Measurements from ENCODE around the gene ETNK1.

ETNK1 gene

DNA sequence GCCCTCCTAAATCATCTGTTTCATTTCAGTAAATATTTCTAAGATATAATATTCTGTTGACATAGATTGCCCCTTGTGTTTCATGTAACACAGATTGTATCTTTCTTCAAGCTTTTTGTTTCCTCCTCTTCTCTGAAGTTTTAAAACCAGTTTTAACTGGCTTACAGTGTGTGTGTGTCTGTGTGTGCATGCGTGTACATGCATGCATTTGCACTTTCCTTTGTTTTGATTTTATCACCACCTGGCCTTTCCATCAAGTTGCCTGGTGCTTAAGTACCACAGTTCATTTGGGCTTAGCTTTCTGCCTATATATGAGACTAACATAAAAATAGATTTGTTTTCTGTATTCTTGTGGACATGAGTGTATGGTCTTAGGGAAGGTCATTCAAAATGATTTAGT, 31.9 kb downstream of the ETNK1 start:
- no peak for TF ChIP-seq CTCF (IDR thresholded peaks at IDR 0.05)
- H3K27ac ChIP-seq, result no peak overlapping the region
- peaks cover 6% of the 10 kb centered on the region for H3K79me2 ChIP-seq
- no peaks in the 10 kb centered on the region for H3K36me3 ChIP-seq (ENCODE audit: control insufficient read depth, insufficient read depth, low read length)
- H3K4me1 ChIP-seq, result no peaks in the 10 kb centered on the region
- no peak overlapping the region for H2AFZ ChIP-seq
- no peak overlapping the region for H3K4me3 ChIP-seq (ENCODE audit: low read depth, low read length)
- no peak overlapping the region for H3K9ac ChIP-seq
- no peak overlapping the region for H3K4me2 ChIP-seq (ENCODE audit: low read length)
- H3K27me3 ChIP-seq (ENCODE audit: control insufficient read depth, insufficient read depth, low read length), result no peaks in the 10 kb centered on the region
- no peaks in the 10 kb centered on the region for H3K9me3 ChIP-seq (ENCODE audit: control insufficient read depth, low read length)

DNA sequence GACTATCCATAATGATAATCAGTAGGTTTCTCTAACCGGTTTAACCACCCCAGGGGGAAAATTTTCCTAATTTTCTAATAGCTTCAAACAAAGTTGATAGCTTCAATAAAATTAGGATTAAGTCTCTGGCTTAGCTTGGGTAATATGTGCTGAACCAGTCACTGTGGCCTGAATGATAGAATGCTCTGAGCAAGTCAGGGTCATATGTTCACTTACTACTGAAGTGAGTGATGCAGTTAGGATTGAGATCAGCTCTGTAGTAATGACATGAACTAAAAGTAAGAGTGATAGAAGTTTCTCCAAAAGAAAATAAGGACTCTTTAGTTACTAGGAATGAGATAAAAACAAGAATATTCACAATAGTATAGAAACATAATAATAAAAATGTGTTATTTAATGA, 32.6 kb downstream of the ETNK1 start:
- Histone ChIP-seq H3K4me3 (ENCODE audit: low read depth, low read length) (no peak overlapping the region), H3K79me2 (peaks cover 4% of the 10 kb centered on the region), H3K4me1 (no peaks in the 10 kb centered on the region), H3K4me2 (ENCODE audit: low read length) (no peak overlapping the region), H3K27ac (no peak overlapping the region), H2AFZ (no peak overlapping the region), H3K27me3 (ENCODE audit: control insufficient read depth, insufficient read depth, low read length) (no peaks in the 10 kb centered on the region), H3K36me3 (ENCODE audit: control insufficient read depth, insufficient read depth, low read length) (no peaks in the 10 kb centered on the region), H3K9me3 (ENCODE audit: control insufficient read depth, low read length) (no peaks in the 10 kb centered on the region), H3K9ac (no peak overlapping the region)
- no peak for TF ChIP-seq CTCF (IDR thresholded peaks at IDR 0.05)

DNA sequence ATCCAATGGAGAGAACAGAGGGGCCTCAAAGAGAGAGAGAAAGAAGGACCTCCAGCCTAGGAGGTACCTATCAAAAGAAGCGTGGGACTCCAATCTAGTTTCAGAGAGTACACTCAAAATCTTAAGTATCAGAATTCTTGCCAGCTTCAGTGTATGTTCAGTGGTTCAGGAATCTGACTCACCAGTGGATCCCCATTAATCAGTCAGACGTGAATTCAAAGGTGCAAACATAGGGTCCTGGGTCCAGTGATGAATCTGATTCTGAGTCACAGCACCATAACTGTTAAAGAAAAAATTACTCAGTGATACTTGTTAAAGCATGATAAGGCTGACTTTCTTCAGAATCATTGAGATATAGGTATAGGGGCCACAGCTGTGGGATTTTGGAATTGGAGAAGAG, 33.2 kb downstream of the ETNK1 start:
- no peak overlapping the region for H3K4me3 ChIP-seq (ENCODE audit: low read depth, low read length)
- H3K9ac ChIP-seq, result no peak overlapping the region
- no peak for TF ChIP-seq CTCF (IDR thresholded peaks at IDR 0.05)
- H2AFZ ChIP-seq, result no peak overlapping the region
- no peaks in the 10 kb centered on the region for H3K27me3 ChIP-seq (ENCODE audit: control insufficient read depth, insufficient read depth, low read length)
- H3K9me3 ChIP-seq (ENCODE audit: control insufficient read depth, low read length), result no peaks in the 10 kb centered on the region
- H3K27ac ChIP-seq, result no peak overlapping the region
- H3K79me2 ChIP-seq, result no peaks in the 10 kb centered on the region
- H3K4me1 ChIP-seq, result no peaks in the 10 kb centered on the region
- no peak overlapping the region for H3K4me2 ChIP-seq (ENCODE audit: low read length)
- no peaks in the 10 kb centered on the region for H3K36me3 ChIP-seq (ENCODE audit: control insufficient read depth, insufficient read depth, low read length)

- H3K4me1 ChIP-seq, result no peaks in the 10 kb centered on the region
- no peak for TF ChIP-seq CTCF (IDR thresholded peaks at IDR 0.05)
- no peaks in the 10 kb centered on the region for H3K9me3 ChIP-seq (ENCODE audit: control insufficient read depth, low read length)
- H3K9ac ChIP-seq, result no peak overlapping the region
- no peak overlapping the region for H2AFZ ChIP-seq
- no peaks in the 10 kb centered on the region for H3K79me2 ChIP-seq
- no peak overlapping the region for H3K27ac ChIP-seq
- H3K36me3 ChIP-seq (ENCODE audit: control insufficient read depth, insufficient read depth, low read length), result no peaks in the 10 kb centered on the region
- no peak overlapping the region for H3K4me2 ChIP-seq (ENCODE audit: low read length)
- no peaks in the 10 kb centered on the region for H3K27me3 ChIP-seq (ENCODE audit: control insufficient read depth, insufficient read depth, low read length)
- H3K4me3 ChIP-seq (ENCODE audit: low read depth, low read length), result no peak overlapping the region
These were observed 37.4 kb downstream of the ETNK1 start for GRCh38 chr12:22662356-22662755.

DNA sequence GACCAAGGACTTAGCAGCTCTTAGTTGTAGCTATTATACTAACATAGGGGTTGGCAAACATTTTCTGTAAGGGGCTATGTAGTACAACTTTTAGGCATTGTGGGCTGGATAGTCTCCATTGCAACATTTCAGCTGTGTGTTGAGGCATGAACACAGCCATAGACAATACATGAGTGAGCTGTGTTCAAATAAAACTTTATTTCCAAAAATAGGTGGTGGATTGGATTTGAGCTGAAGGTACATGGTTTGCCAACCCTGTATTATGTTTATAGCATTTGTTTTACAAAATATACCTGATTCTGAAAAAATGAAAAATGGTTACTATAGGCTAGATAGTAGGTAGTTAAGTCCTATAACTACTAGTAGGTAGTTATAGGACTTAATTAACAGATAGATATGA, 40.5 kb downstream of the ETNK1 start:
- TF ChIP-seq CTCF (IDR thresholded peaks at IDR 0.05), result no peak
- no peak overlapping the region for H3K4me3 ChIP-seq (ENCODE audit: low read depth, low read length)
- H3K27me3 ChIP-seq (ENCODE audit: control insufficient read depth, insufficient read depth, low read length), result no peaks in the 10 kb centered on the region
- H3K4me2 ChIP-seq (ENCODE audit: low read length), result no peak overlapping the region
- H3K79me2 ChIP-seq, result no peaks in the 10 kb centered on the region
- H3K9ac ChIP-seq, result no peak overlapping the region
- no peaks in the 10 kb centered on the region for H3K4me1 ChIP-seq
- no peak overlapping the region for H3K27ac ChIP-seq
- no peaks in the 10 kb centered on the region for H3K36me3 ChIP-seq (ENCODE audit: control insufficient read depth, insufficient read depth, low read length)
- H2AFZ ChIP-seq, result no peak overlapping the region
- no peaks in the 10 kb centered on the region for H3K9me3 ChIP-seq (ENCODE audit: control insufficient read depth, low read length)

All from parathyroid adenoma (tissue), 2 donors.